ENCODE measurements around the gene SS18L1.
"Not testable (repeated sequence)": the region's sequence is repeated elsewhere in the genome, so short reads cannot be mapped to it uniquely, and the experiment has no call there.

SS18L1 gene

DNA sequence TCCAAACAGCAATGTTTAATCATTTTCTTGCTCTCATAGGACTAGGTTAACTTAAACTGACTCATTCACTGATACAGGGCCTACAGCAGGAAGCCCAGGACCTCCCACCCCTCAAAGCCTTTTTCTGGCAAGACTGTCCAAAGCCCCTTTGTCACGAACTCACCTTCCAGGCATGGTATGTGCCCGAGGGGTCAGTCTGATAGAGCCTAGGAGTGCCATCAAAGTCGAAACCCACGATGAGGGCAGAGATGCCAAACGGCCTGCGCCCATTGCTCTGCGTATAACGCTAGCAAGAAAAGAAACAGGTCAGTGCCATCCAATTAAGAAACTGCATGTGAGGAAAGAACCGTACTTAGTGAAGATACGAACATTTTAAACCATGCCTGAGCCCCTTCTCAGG, 4.7 kb upstream of the SS18L1 start:
- no peak for DNase-seq

DNA sequence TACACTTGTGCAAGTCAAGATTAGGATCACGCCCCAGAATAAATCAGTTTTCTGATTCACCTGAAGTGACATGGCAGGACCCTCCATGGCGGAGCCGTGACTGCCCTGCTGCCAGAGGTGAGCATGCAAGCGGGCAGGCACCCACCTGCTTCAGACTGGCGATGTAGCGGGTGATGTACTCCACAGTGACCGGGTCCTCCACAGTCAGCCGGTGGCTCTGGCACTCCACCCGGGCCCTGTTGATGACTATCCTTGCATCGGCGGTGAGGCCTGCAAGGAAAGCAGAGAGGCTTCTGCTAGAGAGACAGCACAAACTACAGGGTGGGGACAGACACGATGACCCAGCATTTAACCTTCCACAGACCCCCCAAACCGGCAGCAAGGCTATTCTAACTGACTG, 3.9 kb upstream of the SS18L1 start:
- no peak for DNase-seq

DNA sequence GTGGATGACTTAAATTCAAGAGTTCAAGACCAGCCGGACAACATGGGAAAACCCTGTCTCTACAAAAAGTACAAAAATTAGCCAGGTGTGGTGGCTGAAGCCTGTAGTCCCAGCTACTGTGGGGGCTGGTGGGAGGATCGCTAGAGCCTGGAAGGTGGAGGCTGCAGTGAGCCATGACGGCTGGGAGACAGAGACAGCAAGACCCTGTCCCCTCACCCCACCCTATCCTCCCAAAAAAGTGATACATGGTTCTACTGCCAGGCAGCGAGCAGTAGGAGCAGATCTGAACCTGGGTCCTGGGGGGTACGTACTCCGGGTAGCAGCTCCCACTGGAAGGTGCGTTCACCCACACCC, 2.5 kb upstream of the SS18L1 start:
- no peak for DNase-seq

- DNase-seq, result peak; percentile 35
These were observed 1.9 kb upstream of the SS18L1 start for GRCh38 chr20:62141397-62142251.

DNA sequence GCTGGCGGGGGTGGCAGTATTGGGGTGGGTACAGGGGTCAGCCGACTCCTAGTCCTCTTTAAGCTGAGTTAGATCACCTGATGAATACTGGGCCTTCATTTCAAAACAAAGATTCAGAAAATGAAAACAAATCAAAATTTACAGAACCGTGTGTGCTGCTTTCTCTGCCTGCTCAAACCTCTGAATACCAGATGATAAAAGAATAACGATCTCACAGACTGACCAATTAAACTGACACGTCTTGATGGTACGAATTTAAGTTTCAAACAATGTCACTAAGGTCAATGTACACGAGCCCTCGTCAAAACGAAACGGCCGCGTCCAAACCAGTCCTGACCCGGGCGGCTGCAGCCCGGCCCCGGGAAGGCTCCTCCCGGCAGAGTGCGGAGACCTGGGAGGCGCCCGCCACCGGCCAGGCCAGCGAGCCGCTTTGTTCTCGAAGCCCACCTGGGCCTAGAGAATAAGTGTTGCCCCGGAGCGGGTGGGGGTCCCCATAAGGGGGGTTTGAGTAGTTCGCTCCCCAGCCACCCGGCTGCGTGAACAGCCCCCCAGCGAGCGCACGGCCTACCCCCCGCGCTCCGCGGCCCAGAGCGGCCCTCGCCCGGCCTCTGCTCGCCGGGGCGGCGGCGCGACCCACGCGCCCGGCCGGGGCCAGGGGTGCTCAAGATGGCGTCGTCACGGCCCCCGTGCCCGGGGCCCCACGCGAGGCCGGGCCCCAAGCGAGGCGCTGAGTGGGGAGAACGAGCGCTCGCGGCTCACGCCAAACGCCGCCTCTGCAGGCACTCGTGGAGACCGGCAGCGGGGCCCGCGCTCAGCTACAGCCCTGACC, 1.1 kb upstream of the SS18L1 start:
- DNase-seq, result peak; percentile 15

DNA sequence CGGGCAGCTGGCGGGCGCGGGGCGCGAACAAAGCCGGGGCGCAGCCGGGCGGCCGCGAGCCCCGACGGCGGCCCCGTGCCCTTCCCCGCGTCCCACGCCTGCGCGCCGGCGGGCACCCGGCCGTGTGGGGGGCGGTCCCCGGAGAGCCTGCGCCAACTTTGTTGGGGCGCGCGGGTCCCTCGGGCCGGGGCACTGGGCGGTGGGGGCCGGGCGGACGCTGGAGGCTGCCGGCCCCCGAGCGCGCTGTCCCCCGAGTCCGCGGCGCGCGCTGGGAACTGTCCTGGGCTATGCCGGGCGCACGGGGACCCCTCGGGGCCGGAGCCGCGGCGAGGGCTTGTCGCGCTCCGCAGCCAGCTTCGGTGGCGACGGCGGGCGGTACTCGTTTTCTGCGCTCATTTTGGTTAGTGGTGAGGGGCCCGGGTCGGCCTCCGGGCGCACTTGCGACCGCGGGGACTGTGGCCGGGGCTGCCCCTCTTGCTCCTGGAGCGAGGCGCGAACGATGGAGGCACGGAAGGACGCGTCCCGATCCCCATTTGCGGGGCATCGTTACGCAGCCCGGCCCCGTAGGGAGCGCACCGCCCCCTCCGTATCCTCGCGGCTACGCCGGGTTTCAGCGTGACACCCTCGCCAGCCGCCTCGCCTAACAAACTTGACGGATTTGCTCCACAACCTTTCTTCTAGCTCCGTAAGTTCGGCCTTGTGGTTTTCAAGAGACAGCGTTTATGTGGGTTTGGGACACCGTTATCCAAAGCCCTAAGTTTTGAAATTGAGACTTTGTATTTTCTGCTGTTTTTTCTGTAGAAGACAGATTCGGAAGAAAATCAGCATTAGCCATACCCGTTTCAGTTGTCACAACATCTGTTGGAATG, 622 bp downstream of the SS18L1 start:
- peak; percentile 75 for DNase-seq

DNA sequence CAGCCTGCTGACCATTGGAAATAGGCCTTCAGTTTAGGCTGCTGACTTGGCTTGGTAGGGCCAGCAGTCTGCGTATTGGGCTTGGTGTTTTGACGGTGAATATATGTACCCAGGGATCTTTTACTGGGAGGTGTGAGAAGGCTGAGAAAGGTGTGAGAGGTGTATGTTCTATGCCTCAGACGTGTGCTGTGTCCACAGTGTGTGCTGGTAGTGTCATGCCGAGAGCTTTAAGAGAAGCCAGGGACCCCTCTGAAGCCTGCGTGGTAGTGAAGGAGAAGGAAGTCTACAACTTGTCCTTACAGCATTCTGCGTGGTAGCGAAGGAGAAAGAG, 2.1 kb downstream of the SS18L1 start:
- no peak for DNase-seq

- DNase-seq, result no peak
These were observed 2.6 kb downstream of the SS18L1 start for GRCh38 chr20:62146019-62146755.

DNA sequence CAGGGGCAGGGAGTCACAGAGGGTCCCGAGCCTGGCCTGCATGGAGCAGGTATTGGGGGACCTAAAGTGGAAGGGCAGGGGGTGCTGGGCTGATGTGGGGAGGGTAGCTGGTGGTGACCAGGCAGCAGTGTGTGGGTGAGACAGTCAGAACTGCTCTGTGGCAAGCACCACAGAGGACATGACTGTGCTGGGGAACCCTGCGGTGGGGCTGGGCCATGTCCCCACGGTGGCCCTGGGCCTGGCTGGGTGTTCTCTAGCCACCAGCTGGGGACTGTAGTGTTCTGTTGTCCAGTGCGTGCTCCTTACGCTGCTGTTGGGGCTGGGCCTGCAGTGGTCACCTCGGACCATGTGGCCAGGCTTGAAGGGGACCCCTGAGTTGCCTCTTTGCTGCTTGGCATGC, 3.6 kb downstream of the SS18L1 start:
- DNase-seq, result no peak

DNA sequence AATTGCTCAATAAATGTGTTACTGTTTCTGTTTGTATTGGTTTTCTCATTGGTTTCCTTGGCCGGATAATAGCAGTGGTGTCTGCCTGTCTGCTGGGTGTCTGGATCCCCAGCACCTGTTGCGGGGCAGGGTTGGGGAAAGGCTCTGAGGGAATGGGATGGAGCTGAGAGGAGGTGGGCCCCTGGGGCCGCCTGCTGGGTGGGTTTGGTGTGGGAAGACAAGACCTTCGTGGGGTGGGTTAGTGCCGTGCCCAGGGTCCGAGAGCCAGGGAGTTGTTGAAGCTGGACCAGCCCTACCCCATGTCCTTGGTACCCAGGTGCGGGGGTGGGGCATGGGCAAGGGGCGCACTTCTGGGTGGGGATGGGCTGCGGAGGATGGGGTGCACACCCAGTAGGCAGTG, 4.0 kb downstream of the SS18L1 start:
- no peak for DNase-seq

GRCh38 chr20:62148383-62148782, 4.8 kb downstream of the SS18L1 start:
- DNase-seq, result not testable (repeated sequence)

DNA sequence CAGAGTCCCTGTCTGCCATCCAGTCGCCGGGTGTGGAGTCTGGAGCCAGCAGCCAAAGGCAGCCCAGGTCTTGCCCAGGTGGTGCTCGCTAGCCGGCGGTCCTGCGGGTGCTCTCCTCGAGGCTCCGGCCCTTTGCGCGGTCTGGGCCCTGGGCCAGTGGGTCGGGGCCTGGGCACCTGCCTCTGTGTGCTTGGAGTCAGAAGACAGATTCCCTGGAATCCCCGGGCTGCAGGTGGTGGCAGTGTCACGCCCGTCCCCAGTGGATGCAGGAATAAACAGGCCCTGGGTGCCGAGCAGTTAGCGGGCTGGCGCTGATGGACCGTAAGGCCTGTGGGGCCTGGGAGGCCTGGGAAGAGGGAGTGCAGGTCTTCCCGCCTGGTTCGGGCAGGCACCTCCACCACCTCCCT, 5.3 kb downstream of the SS18L1 start:
- DNase-seq, result no peak

GRCh38 chr20:62149532-62150309, 6.2 kb downstream of the SS18L1 start:
- DNase-seq, result no peak

- no peak for DNase-seq
These were observed 6.7 kb downstream of the SS18L1 start for GRCh38 chr20:62150310-62150575.

DNA sequence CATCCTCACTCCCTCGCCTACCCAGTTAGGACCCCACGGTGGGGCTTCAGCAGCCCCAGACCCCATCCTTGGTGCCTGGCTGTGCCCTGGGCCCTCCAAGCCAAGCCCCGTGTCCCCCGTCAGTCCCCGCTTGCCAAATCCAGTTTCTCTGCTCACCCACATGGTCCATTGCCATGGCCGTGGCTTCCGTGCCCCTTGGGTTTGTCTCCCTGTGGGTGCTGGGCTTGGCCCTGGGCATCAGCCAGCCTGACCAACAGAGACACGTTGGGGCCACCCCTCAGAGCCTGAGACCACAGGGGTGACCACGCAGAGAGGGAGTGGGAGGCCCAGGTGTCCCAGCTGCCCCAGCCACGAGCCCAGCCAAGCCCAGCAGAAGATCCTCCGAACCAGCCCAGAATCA, 7.7 kb downstream of the SS18L1 start:
- DNase-seq, result no peak

- no peak for DNase-seq
These were observed 8.3 kb downstream of the SS18L1 start for GRCh38 chr20:62151835-62152364.

DNA sequence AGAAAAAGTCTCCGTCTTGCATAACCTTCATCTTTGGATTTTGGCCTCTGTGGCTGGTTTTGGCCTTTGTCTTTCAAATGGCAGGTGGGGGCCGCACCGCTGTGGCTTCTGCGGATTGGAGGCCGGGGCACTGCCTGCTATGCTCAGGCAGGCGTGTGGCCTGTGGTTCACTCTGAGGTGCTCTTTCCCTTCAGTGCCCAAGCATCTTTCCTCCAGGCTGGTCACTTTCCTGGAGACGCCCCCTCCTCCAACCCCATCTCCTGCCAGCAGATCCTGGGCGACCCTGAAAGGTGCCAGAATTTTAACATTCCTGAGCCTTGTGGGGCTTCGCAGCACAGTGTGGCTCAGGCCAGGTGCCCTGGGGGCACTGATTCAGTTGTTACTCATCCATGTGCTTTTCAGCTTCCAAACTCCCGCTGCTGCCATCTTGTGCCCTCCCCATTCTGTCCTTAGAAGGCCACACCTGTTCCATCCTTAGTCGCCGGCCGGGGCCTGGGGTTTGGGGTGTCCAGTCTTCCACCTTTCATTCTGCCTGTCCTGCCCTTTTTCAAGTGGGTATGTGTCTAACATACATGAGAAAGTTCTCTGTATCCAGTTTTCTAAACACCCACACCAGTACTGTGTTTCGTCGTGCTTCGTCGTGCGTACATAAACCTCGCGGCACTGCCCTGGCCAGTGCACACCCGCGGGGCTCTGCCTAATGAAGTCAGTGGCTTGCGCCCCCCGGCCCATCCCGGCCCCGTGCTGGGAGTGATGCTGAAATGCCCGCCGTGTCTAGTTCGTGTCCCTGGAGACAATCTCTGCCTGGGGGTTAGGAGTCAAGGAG, 12.1 kb downstream of the SS18L1 start:
- DNase-seq, result no peak

DNA sequence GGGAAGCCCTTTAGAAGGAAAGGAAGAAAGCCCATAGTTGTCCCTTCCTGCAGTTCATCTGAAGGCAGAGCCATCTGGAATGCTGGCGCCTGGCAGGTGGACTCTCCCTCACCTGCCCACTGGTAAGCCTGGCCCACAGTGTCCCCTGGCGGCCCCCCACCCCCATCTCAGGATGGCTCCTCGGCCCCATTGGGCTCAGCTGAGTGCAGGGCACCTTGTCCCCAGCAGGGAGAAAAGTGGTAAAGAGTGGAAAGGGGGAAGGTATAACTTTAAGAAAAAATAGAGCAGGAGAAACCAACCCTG, 12.6 kb downstream of the SS18L1 start:
- no peak for DNase-seq

DNA sequence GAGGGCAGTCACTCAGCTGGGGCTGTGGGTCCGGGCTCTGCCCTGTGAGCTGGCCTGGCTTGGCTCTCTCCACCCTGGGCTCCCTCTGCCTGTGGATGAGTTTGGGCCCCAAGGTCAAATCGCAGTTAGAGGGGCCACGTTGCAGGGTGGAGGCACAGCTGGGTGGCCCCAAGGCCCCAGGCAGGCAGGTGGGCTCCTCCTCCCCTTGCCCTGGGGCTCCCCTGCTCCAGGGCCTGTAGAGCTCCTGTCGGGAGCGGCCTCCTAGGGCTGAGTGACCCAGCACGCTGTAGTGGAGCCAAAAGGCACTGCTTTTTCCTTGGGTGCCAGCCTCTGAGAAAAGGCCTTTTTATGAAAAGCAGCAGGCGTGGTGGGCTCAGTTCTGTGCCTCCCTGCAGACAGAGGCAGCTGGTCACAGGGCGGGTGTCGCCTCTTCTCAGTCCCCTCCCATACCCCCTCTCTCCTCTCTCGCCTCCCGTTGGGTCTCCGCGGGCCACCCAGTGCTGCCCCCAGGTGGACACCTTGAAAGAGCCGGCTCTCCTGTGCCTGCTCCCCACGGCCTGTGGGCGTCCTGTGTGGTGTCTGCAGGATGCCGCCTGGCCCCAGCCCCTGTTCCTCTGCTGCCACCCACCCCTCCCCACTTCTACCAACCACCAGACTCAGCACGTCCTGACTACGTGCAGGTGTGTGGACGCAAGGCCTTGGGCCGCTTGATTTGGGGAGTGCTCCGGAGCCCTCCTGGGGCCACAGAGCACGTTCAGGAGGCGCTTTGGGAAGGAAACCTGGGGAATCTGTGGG, 13.2 kb downstream of the SS18L1 start:
- peak; percentile 19 for DNase-seq

DNA sequence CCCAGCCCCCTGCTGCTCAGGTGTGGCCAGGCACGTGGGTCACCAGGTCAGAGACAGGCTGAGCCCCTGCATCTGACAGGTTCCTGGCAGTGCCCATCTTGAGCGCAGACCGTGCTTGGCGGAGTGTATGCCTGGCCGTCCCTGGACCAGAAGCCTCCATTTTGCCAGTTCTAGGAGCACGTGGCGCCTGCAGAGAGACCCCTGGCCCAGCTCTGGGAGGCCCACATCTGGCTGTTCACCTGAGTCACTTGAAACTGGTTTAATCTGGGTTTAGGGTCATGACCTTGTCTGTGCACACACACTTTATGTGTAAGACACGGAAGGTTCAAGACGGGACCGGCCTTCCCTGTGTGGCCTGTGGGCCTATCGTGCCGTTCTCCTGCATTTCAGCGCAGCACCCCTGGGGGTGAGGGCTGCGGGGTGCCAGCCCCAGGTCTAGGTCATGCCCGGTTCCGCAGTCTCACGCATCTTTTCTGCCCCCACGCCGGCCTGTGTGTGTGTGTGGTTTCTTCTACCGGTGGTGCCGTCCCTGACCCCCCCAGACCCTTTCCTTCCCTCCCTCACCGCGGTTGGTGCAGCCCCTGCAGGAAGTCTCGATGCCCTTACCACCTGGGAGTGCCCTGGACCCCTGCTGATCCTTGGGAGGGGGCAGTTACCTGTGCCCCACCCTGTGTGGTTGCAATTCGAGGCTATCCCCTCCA, 14.0 kb downstream of the SS18L1 start:
- no peak for DNase-seq
